MG63 (cell line): Measurements from ENCODE around the gene POLE2. TPM values are rescaled to one million over a fixed set of nuclear protein-coding genes. Genes with fewer than 3 reads are reported as not detected.
"Not testable (repeated sequence)": the region's sequence is repeated elsewhere in the genome, so short reads cannot be mapped to it uniquely, and the experiment has no call there.

Experiments
- DNase-seq: peaks from one replicate; pipeline ENCODE4 v3.0.0-alpha.2; 2020
- H3K27me3 ChIP-seq: fragments of 250-450 bp; sonication (Bioruptor Pico); 2 replicates; pipeline ENCODE4 v1.5.1; 2020; ENCODE audit warnings: mild to moderate bottlenecking, moderate library complexity
- H3K36me3 ChIP-seq: fragments of 250-450 bp; sonication (Bioruptor Pico); 2 replicates; pipeline ENCODE4 v1.5.1; 2020; ENCODE audit warnings: mild to moderate bottlenecking, moderate library complexity
- H3K4me3 ChIP-seq: fragments of 250-450 bp; sonication (Bioruptor Pico); 2 replicates; pipeline ENCODE4 v1.5.1; 2020; ENCODE audit warnings: mild to moderate bottlenecking, moderate library complexity
- H3K9me3 ChIP-seq: fragments of 250-450 bp; sonication (Bioruptor Pico); 2 replicates; pipeline ENCODE4 v1.5.1; 2020; ENCODE audit warnings: mild to moderate bottlenecking, moderate library complexity
- total RNA-seq: library from RNA; depleted of rRNA; stranded (reverse); fragments of >200 nt; shearing (Covaris generic); gene quantifications from 2 replicates; pipeline ENCODE4 v1.2.3, GENCODE V29; 2014; ENCODE audit warnings: low replicate concordance

POLE2 gene
- total RNA-seq, 1 experiment from 2014 or later = 75.1 TPM

GRCh38 chr14:49686425-49686824, 1.6 kb downstream of the POLE2 start:
- Histone ChIP-seq H3K36me3 (0 out of 2 replicates have a peak, but pooled peaks cover 2% of the 10 kb centered on the region), H3K9me3 (no peaks in the 10 kb centered on the region), H3K4me3 (no peak overlapping the region), H3K27me3 (no peaks in the 10 kb centered on the region)
- DNase-seq = no peak

GRCh38 chr14:49679271-49679670, 8.7 kb downstream of the POLE2 start:
- DNase-seq = no peak
- H3K36me3 ChIP-seq = peaks cover 2% of the 10 kb centered on the region; the same call in 1 of the 2 replicates
- no peaks in the 10 kb centered on the region for H3K9me3 ChIP-seq
- no peaks in the 10 kb centered on the region for H3K27me3 ChIP-seq
- no peak overlapping the region for H3K4me3 ChIP-seq

GRCh38 chr14:49677643-49678042, 10.4 kb downstream of the POLE2 start:
- DNase-seq = no peak
- no peak overlapping the region for H3K4me3 ChIP-seq
- H3K9me3 ChIP-seq = no peaks in the 10 kb centered on the region
- peaks cover under 1% of the 10 kb centered on the region; the same call in 1 of the 2 replicates for H3K36me3 ChIP-seq
- no peaks in the 10 kb centered on the region for H3K27me3 ChIP-seq

- no peak for DNase-seq
- Histone ChIP-seq H3K27me3 (no peaks in the 10 kb centered on the region), H3K9me3 (no peaks in the 10 kb centered on the region), H3K4me3 (no peak overlapping the region), H3K36me3 (no peaks in the 10 kb centered on the region; the same call in 1 of the 2 replicates)
These were observed 14.4 kb downstream of the POLE2 start for GRCh38 chr14:49673586-49673985.

- no peak overlapping the region for H3K4me3 ChIP-seq
- no peak for DNase-seq
- H3K27me3 ChIP-seq = no peaks in the 10 kb centered on the region
- no peaks in the 10 kb centered on the region for H3K9me3 ChIP-seq
- H3K36me3 ChIP-seq = no peaks in the 10 kb centered on the region
These were observed 17.5 kb downstream of the POLE2 start for GRCh38 chr14:49670475-49670874.

- no peak for DNase-seq
- peaks cover 3% of the 10 kb centered on the region; the same call in 1 of the 2 replicates for H3K36me3 ChIP-seq
- H3K4me3 ChIP-seq = no peak overlapping the region
- no peaks in the 10 kb centered on the region for H3K27me3 ChIP-seq
- H3K9me3 ChIP-seq = no peaks in the 10 kb centered on the region
These were observed 28.2 kb downstream of the POLE2 start for GRCh38 chr14:49659526-49660455.

- H3K36me3 ChIP-seq, H3K4me3 ChIP-seq, H3K9me3 ChIP-seq, H3K27me3 ChIP-seq: not testable (repeated sequence)
- peak; percentile 63 for DNase-seq
These were observed 30.5 kb downstream of the POLE2 start for GRCh38 chr14:49657500-49657899.

GRCh38 chr14:49654511-49654910, 33.5 kb downstream of the POLE2 start:
- no peaks in the 10 kb centered on the region for H3K9me3 ChIP-seq
- peaks cover 6% of the 10 kb centered on the region; the same call in 1 of the 2 replicates for H3K36me3 ChIP-seq
- DNase-seq = no peak
- H3K27me3 ChIP-seq = no peaks in the 10 kb centered on the region
- H3K4me3 ChIP-seq = no peak overlapping the region

GRCh38 chr14:49653508-49653907, 34.5 kb downstream of the POLE2 start:
- DNase-seq = no peak
- H3K4me3 ChIP-seq = no peak overlapping the region
- no peaks in the 10 kb centered on the region for H3K9me3 ChIP-seq
- H3K36me3 ChIP-seq = peaks cover 6% of the 10 kb centered on the region; the same call in 1 of the 2 replicates
- no peaks in the 10 kb centered on the region for H3K27me3 ChIP-seq

GRCh38 chr14:49642163-49642562, 45.9 kb downstream of the POLE2 start:
- peaks cover 15% of the 10 kb centered on the region for H3K36me3 ChIP-seq
- no peak overlapping the region for H3K4me3 ChIP-seq
- H3K9me3 ChIP-seq = no peaks in the 10 kb centered on the region
- no peaks in the 10 kb centered on the region for H3K27me3 ChIP-seq
- no peak for DNase-seq

- no peaks in the 10 kb centered on the region for H3K9me3 ChIP-seq
- no peak for DNase-seq
- peaks cover 12% of the 10 kb centered on the region for H3K36me3 ChIP-seq
- no peak overlapping the region for H3K4me3 ChIP-seq
- no peaks in the 10 kb centered on the region for H3K27me3 ChIP-seq
These were observed 46.3 kb downstream of the POLE2 start for GRCh38 chr14:49641697-49642129.

- Histone ChIP-seq H3K36me3 (peaks cover 18% of the 10 kb centered on the region), H3K9me3 (no peaks in the 10 kb centered on the region), H3K4me3 (no peak overlapping the region), H3K27me3 (no peaks in the 10 kb centered on the region)
- DNase-seq = no peak
These were observed 47.2 kb downstream of the POLE2 start for GRCh38 chr14:49640540-49641417.

- Histone ChIP-seq H3K36me3 (peaks cover 18% of the 10 kb centered on the region), H3K4me3 (no peak overlapping the region), H3K9me3 (no peaks in the 10 kb centered on the region), H3K27me3 (no peaks in the 10 kb centered on the region)
- no peak for DNase-seq
These were observed 50.4 kb downstream of the POLE2 start for GRCh38 chr14:49637534-49638078.

GRCh38 chr14:49636866-49637265, 51.1 kb downstream of the POLE2 start:
- Histone ChIP-seq H3K9me3 (no peaks in the 10 kb centered on the region), H3K36me3 (peaks cover 18% of the 10 kb centered on the region), H3K27me3 (no peaks in the 10 kb centered on the region), H3K4me3 (no peak overlapping the region)
- DNase-seq = no peak

- peak; percentile 50 for DNase-seq
- H3K9me3 ChIP-seq = no peaks in the 10 kb centered on the region
- H3K36me3 ChIP-seq = peaks cover 17% of the 10 kb centered on the region
- peak within 1 kb of the TSS; percentile 83 for H3K4me3 ChIP-seq
- H3K27me3 ChIP-seq = no peaks in the 10 kb centered on the region
These were observed 53.3 kb downstream of the POLE2 start, which contains the start of gene DNAAF2 for GRCh38 chr14:49634547-49635334. DNAAF2 (minus strand) TSS chr14:49635244; CDS start chr14:49635149, 95 bp downstream.
